Naive thymus-derived CD8-positive, alpha-beta T cell (primary cell): ENCODE data around the gene KRCC1. TPM values are rescaled to one million over a fixed set of nuclear protein-coding genes. Genes with fewer than 3 reads are reported as not detected.
"Not testable (repeated sequence)": the region's sequence is repeated elsewhere in the genome, so short reads cannot be mapped to it uniquely, and the experiment has no call there.

Source experiments
- ATAC-seq, 2 donors: fragments of 150-1000 bp; cut with Tn5 transposase in 1 of 2; sonication (Bioruptor Pico), chemical (Tn5 transposase) in 1 of 2; 1 replicate in 1 of 2; 2 replicates in 1 of 2; pipeline ENCODE4 v1.10.0; 2021; ENCODE audit warnings: mild to moderate bottlenecking in 2 of 2, moderate library complexity in 2 of 2
- POLR2A ChIA-PET: fragments of 350-600 bp; sonication (Branson Sonifier 250); formaldehyde crosslinking; loops from one replicate; lab custom pipeline; 2021; ENCODE audit warnings: antibody characterized with exemption; lab: Charles Lee
- DNase-seq, 10 donors: peaks; one replicate each; pipeline versions ENCODE4 v3.0.0 to v3.0.0-alpha.2; 2020 to 2022
- H3K27ac Mint-ChIP-seq, 10 donors: one replicate each; pipeline ENCODE4 v1.8.0; 2020 to 2022; ENCODE audit warnings: mild to moderate bottlenecking in 10 of 10, mixed read lengths in 10 of 10, moderate library complexity in 4 of 10, inconsistent platforms in 1 of 10
- H3K27me3 Mint-ChIP-seq, 5 donors: one replicate each; pipeline ENCODE4 v1.8.0; 2021 to 2022; ENCODE audit warnings: mixed read lengths in 5 of 5
- H3K36me3 Mint-ChIP-seq, 3 donors: one replicate each; pipeline ENCODE4 v1.8.0; 2020 to 2022; ENCODE audit warnings: mixed read lengths in 3 of 3, mild to moderate bottlenecking in 2 of 3, inconsistent platforms in 1 of 3
- H3K4me1 Mint-ChIP-seq, 4 donors: one replicate each; pipeline ENCODE4 v1.8.0; 2021 to 2022; ENCODE audit warnings: mixed read lengths in 4 of 4
- H3K4me3 Mint-ChIP-seq, 10 donors: one replicate each; pipeline ENCODE4 v1.8.0; 2020 to 2022; ENCODE audit warnings: mild to moderate bottlenecking in 10 of 10, mixed read lengths in 10 of 10, moderate library complexity in 6 of 10, inconsistent platforms in 1 of 10
- H3K9me3 Mint-ChIP-seq, 9 donors: one replicate each; pipeline ENCODE4 v1.8.0; 2020 to 2022; ENCODE audit warnings: mixed read lengths in 9 of 9, mild to moderate bottlenecking in 3 of 9, inconsistent platforms in 1 of 9, moderate library complexity in 1 of 9
- polyA plus RNA-seq, 3 donors: library from polyadenylated mRNA; unstranded; fragments of 300-500 nt; fragmentation: Illumina TruSeq; gene quantifications; one replicate each; pipeline ENCODE4 v1.2.3, GENCODE V29; 2021
- total RNA-seq, 8 experiments: library from RNA in 2 of 8; stranded (reverse) in 2 of 8; gene quantifications; one replicate each; pipeline ENCODE4 v1.2.3 and lab custom pipeline; 2021 to 2026

Gene KRCC1
- total and polyA plus RNA-seq, 5 experiments from 2014 or later, result 23.4 to 29.4 (median 26.2) TPM

DNA sequence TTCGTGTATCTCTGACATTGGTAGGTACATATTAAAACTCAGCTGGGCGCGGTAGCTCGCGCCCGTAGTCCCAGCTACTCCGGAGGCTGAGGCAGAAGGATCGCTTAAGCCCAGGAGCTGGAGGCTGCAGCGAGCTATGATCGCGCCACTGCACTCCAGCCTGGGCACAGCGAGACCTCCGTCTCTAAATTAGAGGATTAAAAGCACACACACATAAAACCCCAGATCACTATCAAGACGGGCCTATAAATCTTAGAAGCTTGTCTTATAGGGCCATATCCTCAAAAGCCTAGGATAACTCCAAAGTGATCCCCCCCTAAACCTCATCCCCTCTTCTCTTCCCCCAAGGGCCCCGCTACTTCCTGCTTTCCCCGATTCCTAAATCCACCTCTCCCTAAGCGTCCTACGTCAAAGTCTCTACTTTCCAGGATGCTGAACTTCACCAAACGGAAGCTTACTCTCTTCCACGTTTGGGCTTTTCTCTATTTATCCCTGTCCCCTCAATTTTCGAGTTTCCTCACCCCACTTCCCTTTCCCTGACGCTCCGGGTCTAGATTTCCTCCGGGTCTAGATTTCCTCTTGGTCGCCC lies 707 bp downstream of the KRCC1 start:
- H3K4me1 Mint-ChIP-seq, result peaks cover 30 to 60% (median 53%) of the 10 kb centered on the region in 4 donors
- no peaks in the 10 kb centered on the region for H3K9me3 Mint-ChIP-seq
- peak overlapping the region; percentile 85 to 97 (median 96) for H3K4me3 Mint-ChIP-seq
- no peaks in the 10 kb centered on the region for H3K27me3 Mint-ChIP-seq
- H3K27ac Mint-ChIP-seq, result peak overlapping the region; percentile 91 to 100 (median 98)
- ATAC-seq (no peak), DNase-seq (peak in 2 of 10 donors; percentile 6 to 19)
- H3K36me3 Mint-ChIP-seq, result peaks cover 0 to 13% (median 5%) of the 10 kb centered on the region in 3 donors
- POLR2A ChIA-PET, result interaction anchor here (0.9 to 1.2 kb wide), 2 partner anchors 38 to 115 kb away, joined by 4 to 5 read pairs; partner anchors contain the start of genes RNU2-63P and THNSL2

DNA sequence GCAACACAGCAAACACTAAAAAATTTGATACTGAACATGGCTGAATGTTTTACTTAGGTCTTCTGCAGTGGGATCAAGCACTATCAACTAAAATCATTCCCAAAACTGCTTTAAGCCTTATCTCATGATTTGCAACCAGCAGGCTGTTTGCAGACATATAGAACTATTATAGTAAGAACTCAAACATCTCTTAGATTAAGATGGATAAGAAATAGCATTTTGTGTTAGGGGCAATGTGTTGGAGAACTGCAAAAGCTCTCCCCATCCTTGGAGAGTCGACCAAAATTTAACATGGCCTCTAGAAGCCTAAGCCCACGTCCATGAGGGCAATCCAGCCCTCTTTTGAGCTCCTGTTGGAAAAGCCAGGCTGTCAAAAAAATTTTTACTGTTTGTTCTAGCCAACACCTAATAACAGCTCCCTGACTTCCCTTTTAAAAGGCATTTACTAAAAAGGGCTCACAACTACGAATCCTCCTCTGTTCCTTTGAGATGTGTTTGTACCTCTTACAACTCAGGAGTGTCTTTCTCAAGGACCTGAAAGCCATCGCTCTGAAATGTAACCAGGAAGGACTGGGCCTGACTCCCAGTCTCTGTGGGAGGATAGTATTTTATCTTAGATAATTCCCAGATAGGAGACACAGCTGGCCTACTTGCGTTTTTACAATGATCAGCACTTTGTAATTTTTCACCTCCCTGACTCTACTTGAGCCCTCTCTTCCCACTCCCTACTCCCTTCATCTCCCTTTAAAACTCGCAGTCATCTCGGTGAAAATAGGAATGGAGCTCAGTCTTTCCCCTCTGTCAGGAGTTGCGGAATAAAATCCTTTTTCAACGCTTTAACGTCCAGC lies 1.4 kb downstream of the KRCC1 start:
- POLR2A ChIA-PET, result interaction anchor here (0.9 to 1.2 kb wide), 2 partner anchors 37 to 116 kb away, joined by 4 to 5 read pairs; partner anchors contain the start of genes RNU2-63P and THNSL2
- ATAC-seq (no peak), DNase-seq (no peak)
- H3K36me3 Mint-ChIP-seq, result peaks cover 0 to 13% (median 5%) of the 10 kb centered on the region in 3 donors
- peaks cover 30 to 66% (median 55%) of the 10 kb centered on the region in 4 donors for H3K4me1 Mint-ChIP-seq
- no peaks in the 10 kb centered on the region for H3K9me3 Mint-ChIP-seq
- H3K27me3 Mint-ChIP-seq, result no peaks in the 10 kb centered on the region
- H3K4me3 Mint-ChIP-seq, result peak overlapping the region; percentile 85 to 97 (median 96)
- H3K27ac Mint-ChIP-seq, result peak overlapping the region; percentile 91 to 100 (median 98)

- POLR2A ChIA-PET, result interaction anchor here (0.6 kb wide), 1 partner anchor 9 kb away, joined by 5 read pairs; no protein-coding TSS in a partner anchor
- ATAC-seq (no peak), DNase-seq (no peak)
- peak overlapping the region; percentile 16 to 100 (median 97) for H3K27ac Mint-ChIP-seq
- H3K4me3 Mint-ChIP-seq, result peak overlapping the region in 7 of 10 donors; percentile 40 to 97 (median 94)
- no peaks in the 10 kb centered on the region for H3K27me3 Mint-ChIP-seq
- H3K36me3 Mint-ChIP-seq, result peaks cover 0 to 13% (median 5%) of the 10 kb centered on the region in 3 donors
- no peaks in the 10 kb centered on the region for H3K9me3 Mint-ChIP-seq
- peaks cover 32 to 68% (median 53%) of the 10 kb centered on the region in 4 donors for H3K4me1 Mint-ChIP-seq
Measured at GRCh38 chr2:88053296-88053695, 2.3 kb downstream of the KRCC1 start.

- POLR2A ChIA-PET, result no interaction called here
- ATAC-seq, result no peak
- Mint-ChIP-seq H3K4me3 (no peak overlapping the region), H3K27me3 (no peaks in the 10 kb centered on the region), H3K9me3 (no peaks in the 10 kb centered on the region), H3K27ac (peak overlapping the region in 6 of 10 donors; percentile 24 to 100 (median 32)), H3K36me3 (peaks cover 0 to 13% (median 5%) of the 10 kb centered on the region in 3 donors), H3K4me1 (peaks cover 28 to 62% (median 47%) of the 10 kb centered on the region in 4 donors)
- no peak for DNase-seq
Measured at GRCh38 chr2:88051792-88052191, 3.8 kb downstream of the KRCC1 start.

DNA sequence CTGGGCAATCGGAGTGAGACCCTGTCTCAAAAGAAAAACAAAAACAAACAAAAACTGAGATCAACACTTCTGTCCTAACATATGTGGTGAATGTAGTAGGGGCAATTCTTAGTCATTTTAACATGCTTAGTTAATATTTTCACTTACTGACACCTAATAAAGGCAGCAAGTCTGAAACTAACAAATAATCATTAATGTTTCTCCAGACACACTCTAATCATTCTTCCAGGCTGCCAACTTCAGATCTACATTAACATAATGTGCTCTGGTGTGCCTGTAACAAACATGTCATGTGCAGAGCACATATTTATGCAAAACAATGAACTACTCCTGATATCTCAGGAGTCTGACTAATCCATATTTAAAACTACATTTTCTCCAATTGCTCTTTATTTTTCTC lies 6.0 kb downstream of the KRCC1 start:
- peak overlapping the region in 3 of 10 donors; percentile 16 to 61 (median 33) for H3K27ac Mint-ChIP-seq
- peaks cover 0 to 13% (median 5%) of the 10 kb centered on the region in 3 donors for H3K36me3 Mint-ChIP-seq
- DNase-seq (no peak), ATAC-seq (no peak)
- no peak overlapping the region for H3K4me3 Mint-ChIP-seq
- no peaks in the 10 kb centered on the region for H3K9me3 Mint-ChIP-seq
- peaks cover 19 to 60% (median 39%) of the 10 kb centered on the region in 4 donors for H3K4me1 Mint-ChIP-seq
- no peaks in the 10 kb centered on the region for H3K27me3 Mint-ChIP-seq
- POLR2A ChIA-PET, result no interaction called here

DNA sequence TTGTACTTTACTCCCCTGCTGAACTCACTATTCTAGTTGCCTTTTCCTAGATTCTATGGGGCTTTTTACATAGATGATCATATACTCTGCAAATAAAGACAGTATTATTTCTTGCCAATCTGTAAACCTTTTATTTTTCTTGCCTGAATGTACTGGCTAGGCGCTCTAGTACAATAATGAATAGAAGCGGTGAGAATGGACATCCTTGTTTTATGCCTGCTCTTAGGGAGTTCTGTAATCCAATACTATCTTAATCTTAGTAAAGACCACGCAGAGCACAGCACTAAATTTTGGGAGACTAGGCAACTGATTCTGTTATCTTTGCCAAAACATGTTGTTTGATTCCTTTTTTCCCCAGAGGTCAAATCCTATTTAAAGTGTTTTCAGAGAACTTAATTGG lies 7.0 kb downstream of the KRCC1 start:
- H3K27me3 Mint-ChIP-seq, result no peaks in the 10 kb centered on the region
- H3K27ac Mint-ChIP-seq, result peak overlapping the region in 2 of 10 donors; percentile 22 to 33
- DNase-seq (no peak), ATAC-seq (no peak)
- peaks cover 13 to 54% (median 32%) of the 10 kb centered on the region in 4 donors for H3K4me1 Mint-ChIP-seq
- POLR2A ChIA-PET, result no interaction called here
- peaks cover 0 to 16% (median 5%) of the 10 kb centered on the region in 3 donors for H3K36me3 Mint-ChIP-seq
- H3K9me3 Mint-ChIP-seq, result no peaks in the 10 kb centered on the region
- H3K4me3 Mint-ChIP-seq, result no peak overlapping the region

- H3K27me3 Mint-ChIP-seq, ATAC-seq, H3K4me3 Mint-ChIP-seq, POLR2A ChIA-PET, H3K36me3 Mint-ChIP-seq, DNase-seq, H3K9me3 Mint-ChIP-seq: not testable (repeated sequence)
- Mint-ChIP-seq H3K4me1 (peaks cover 14 to 53% (median 34%) of the 10 kb centered on the region in 4 donors), H3K27ac (peak overlapping the region in 5 of 10 donors; percentile 4 to 53 (median 37))
Measured at GRCh38 chr2:88045561-88045960, 10.0 kb downstream of the KRCC1 start.

DNA sequence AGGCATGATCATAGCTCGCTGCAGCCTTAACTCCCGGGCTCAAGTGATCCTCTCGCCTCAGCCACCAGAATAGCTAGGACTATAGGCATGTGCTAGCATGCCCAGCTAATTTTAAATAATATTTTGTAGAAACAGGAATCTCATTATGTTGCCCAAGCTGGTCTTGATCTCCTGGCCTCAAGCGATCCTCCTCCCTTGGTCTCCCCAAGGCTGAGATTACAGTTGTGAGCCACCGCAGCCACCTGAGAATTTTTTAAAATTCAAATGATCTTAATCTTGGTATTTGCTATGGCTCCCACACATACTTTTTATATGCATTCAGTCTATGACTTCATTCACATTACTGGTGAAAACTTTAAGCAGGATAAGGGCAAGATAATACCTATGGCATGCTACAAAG lies 13.1 kb downstream of the KRCC1 start:
- Mint-ChIP-seq H3K4me3 (no peak overlapping the region), H3K27me3 (no peaks in the 10 kb centered on the region), H3K4me1 (peaks cover 15 to 52% (median 41%) of the 10 kb centered on the region in 4 donors), H3K36me3 (peaks cover 0 to 7% (median 3%) of the 10 kb centered on the region in 3 donors), H3K27ac (peak overlapping the region in 3 of 10 donors; percentile 11 to 55 (median 32)), H3K9me3 (no peaks in the 10 kb centered on the region)
- POLR2A ChIA-PET, result no interaction called here
- no peak for DNase-seq
- no peak for ATAC-seq

DNA sequence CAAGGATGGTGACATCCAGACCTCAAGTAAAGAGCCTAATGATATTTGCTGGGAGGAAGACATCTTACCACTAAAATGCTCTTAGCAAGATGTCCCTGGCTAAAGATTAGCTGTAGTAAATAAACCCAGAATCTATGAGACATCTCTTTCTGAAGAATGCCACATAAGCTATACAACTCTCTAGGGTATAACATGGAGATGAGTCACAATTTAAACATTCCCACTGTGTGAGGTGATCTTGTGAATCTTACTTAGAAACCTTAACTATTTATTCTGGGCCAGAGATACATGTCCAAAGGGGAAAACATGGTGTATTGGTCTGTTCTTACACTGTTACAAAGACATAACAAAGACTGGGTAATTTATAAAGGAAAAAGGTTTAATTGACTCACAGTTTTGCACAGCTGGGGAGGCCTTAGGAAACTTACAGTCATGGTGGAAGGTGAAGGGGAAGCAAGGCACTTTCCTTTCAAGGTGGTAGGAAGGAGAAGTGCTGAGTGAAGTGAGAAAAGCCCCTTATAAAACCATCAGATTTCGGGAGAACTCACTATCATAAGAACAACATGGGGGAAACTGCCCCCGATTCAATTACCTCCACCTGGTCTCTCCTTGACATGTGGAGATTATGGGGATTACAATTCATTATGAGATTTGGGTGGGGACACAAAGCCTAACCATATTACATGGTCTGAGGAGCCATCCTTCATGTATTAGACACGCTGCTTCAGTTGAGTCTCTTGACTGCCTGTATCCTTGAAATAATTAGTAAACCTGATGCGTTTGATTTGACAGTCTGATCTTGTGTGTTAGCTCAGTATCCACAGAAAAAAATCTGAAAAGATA lies 17.1 kb downstream of the KRCC1 start:
- POLR2A ChIA-PET, result no interaction called here
- H3K4me1 Mint-ChIP-seq, result peaks cover 15 to 54% (median 39%) of the 10 kb centered on the region in 4 donors
- no peaks in the 10 kb centered on the region for H3K9me3 Mint-ChIP-seq
- H3K4me3 Mint-ChIP-seq, result no peak overlapping the region
- H3K27me3 Mint-ChIP-seq, result no peaks in the 10 kb centered on the region
- ATAC-seq (no peak), DNase-seq (no peak)
- peak overlapping the region in 1 of 10 donors; percentile 1 for H3K27ac Mint-ChIP-seq
- H3K36me3 Mint-ChIP-seq, result peaks cover 0 to 30% (median 16%) of the 10 kb centered on the region in 3 donors

- no peak for ATAC-seq
- POLR2A ChIA-PET, result interaction anchor here (1.4 kb wide), 1 partner anchor 20 kb away, joined by 3 read pairs; the partner anchor contains the start of gene RNU2-63P
Measured at GRCh38 chr2:88036606-88037005, 19.0 kb downstream of the KRCC1 start.

DNA sequence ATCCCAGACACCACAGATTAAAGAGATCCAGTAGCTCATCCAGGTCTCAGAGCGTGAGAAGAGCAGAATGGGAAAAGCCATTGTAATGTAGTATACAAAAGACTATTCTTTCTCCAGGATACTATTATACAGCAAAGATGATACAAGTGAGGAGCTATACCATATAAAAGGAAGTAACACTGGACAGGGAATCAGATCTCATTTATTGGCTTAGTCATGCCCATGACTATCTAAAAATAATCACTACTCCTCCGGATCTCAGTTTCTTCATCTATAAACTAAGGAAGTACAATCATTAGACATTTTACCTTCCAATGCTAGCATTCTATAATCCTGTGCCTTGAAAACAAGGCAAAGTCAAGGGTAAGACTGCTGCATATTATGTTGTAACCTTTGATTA lies 19.4 kb downstream of the KRCC1 start:
- POLR2A ChIA-PET, result interaction anchor here (1.4 kb wide), 1 partner anchor 20 kb away, joined by 3 read pairs; the partner anchor contains the start of gene RNU2-63P
- DNase-seq (no peak), ATAC-seq (no peak)
- Mint-ChIP-seq H3K9me3 (no peaks in the 10 kb centered on the region), H3K36me3 (peaks cover 0 to 45% (median 24%) of the 10 kb centered on the region in 3 donors), H3K27ac (peak overlapping the region in 2 of 10 donors; percentile 27 to 61), H3K4me3 (no peak overlapping the region), H3K4me1 (peaks cover 12 to 36% (median 30%) of the 10 kb centered on the region in 4 donors), H3K27me3 (no peaks in the 10 kb centered on the region)

More at GRCh38 chr2:88036606-88037005, 19.0 kb downstream of the KRCC1 start:
- H3K27me3 Mint-ChIP-seq, result no peaks in the 10 kb centered on the region
- H3K36me3 Mint-ChIP-seq, result peaks cover 0 to 43% (median 24%) of the 10 kb centered on the region in 3 donors
- H3K27ac Mint-ChIP-seq, result peak overlapping the region in 1 of 10 donors; percentile 27
- no peak overlapping the region for H3K4me3 Mint-ChIP-seq
- no peak for DNase-seq
- H3K4me1 Mint-ChIP-seq, result peaks cover 12 to 40% (median 33%) of the 10 kb centered on the region in 4 donors
- no peaks in the 10 kb centered on the region for H3K9me3 Mint-ChIP-seq
